CD4-positive, alpha-beta T cell (primary cell): ENCODE measurements around the gene CXCR6. TPM values are rescaled to one million over a fixed set of nuclear protein-coding genes. Genes with fewer than 3 reads are reported as not detected.

Source experiments
- ATAC-seq: fragments of 200-7000 bp; cut with Tn5 transposase; one replicate; pipeline ENCODE4 v1.10.0; 2022; ENCODE audit warnings: mild to moderate bottlenecking; ENCODE audit not compliant: poor library complexity
- CTCF ChIA-PET: fragments of 350-600 bp; sonication (Branson Sonifier 250); formaldehyde crosslinking; loops from one replicate; lab custom pipeline; 2021; ENCODE audit warnings: antibody characterized with exemption, inconsistent platforms; lab: Charles Lee
- POLR2A ChIA-PET: fragments of 350-600 bp; sonication (Branson Sonifier 250); formaldehyde crosslinking; loops from one replicate; lab custom pipeline; 2021; ENCODE audit warnings: antibody characterized with exemption, inconsistent platforms; lab: Charles Lee
- DNase-seq, 14 experiments: peaks; one replicate each; pipeline ENCODE4 v3.0.0-alpha.2; 2013 to 2020; ENCODE audit warnings: mixed read lengths in 2 of 14
- H3K27ac ChIP-seq, 2 donors: one replicate each; pipeline versions ENCODE4 v1.5.1 to v1.7.0; 2013; ENCODE audit warnings: low read length in 2 of 2, low read depth in 1 of 2, mild to moderate bottlenecking in 1 of 2
- H3K27me3 ChIP-seq, 2 experiments: 1 replicate in 1 of 2; 2 replicates in 1 of 2; pipeline versions ENCODE4 v1.6.1 to v1.7.0; 2013; ENCODE audit warnings: low read length in 2 of 2, control low read depth in 1 of 2, mild to moderate bottlenecking in 1 of 2, moderate library complexity in 1 of 2; ENCODE audit not compliant: insufficient read depth in 2 of 2, control insufficient read depth in 1 of 2
- H3K36me3 ChIP-seq: one replicate; pipeline ENCODE4 v1.6.1; 2013; ENCODE audit warnings: low read length, control low read depth; ENCODE audit not compliant: insufficient read depth
- H3K4me1 ChIP-seq: one replicate; pipeline ENCODE4 v1.6.1; 2013; ENCODE audit warnings: low read length, control low read depth; ENCODE audit not compliant: insufficient read depth
- H3K4me3 ChIP-seq: one replicate; pipeline ENCODE4 v1.5.1; 2013; ENCODE audit warnings: mild to moderate bottlenecking, low read length, moderate library complexity
- H3K9me3 ChIP-seq, 2 experiments: 1 replicate in 1 of 2; 2 replicates in 1 of 2; pipeline versions ENCODE4 v1.6.1 to v1.7.0; 2013; ENCODE audit warnings: low read length in 2 of 2, mild to moderate bottlenecking in 2 of 2, control low read depth in 1 of 2, moderate library complexity in 1 of 2; ENCODE audit not compliant: control insufficient read depth in 1 of 2, insufficient read depth in 1 of 2
- H3K27ac Mint-ChIP-seq: one replicate; pipeline ENCODE4 v1.8.0; 2020; ENCODE audit warnings: mixed read lengths
- H3K27me3 Mint-ChIP-seq: one replicate; pipeline ENCODE4 v1.8.0; 2021; ENCODE audit warnings: mixed read lengths
- H3K36me3 Mint-ChIP-seq: one replicate; pipeline ENCODE4 v1.8.0; 2021; ENCODE audit warnings: low read depth, mixed read lengths
- H3K4me1 Mint-ChIP-seq: one replicate; pipeline ENCODE4 v1.8.0; 2021; ENCODE audit warnings: low read depth, mixed read lengths
- H3K4me3 Mint-ChIP-seq: one replicate; pipeline ENCODE4 v1.8.0; 2020; ENCODE audit warnings: mild to moderate bottlenecking, mixed read lengths
- H3K9me3 Mint-ChIP-seq: one replicate; pipeline ENCODE4 v1.8.0; 2020; ENCODE audit warnings: mixed read lengths
- CTCF ChIP-seq: fragments of 200-600 bp; IDR thresholded peaks from one replicate; pipeline ENCODE4 v1.8.0; 2022; ENCODE audit warnings: antibody characterized with exemption, mild to moderate bottlenecking
- intact Hi-C, 2 experiments: fragments of 100-400 bp; cut with DNase I in 1 of 2; cut with micrococcal nuclease in 1 of 2; formaldehyde crosslinking; loops; one replicate each; pipeline versions ENCODE4 v1.15.1 to v1.9.0; 2023 to 2025; cut with DNase I, micrococcal nuclease
- total RNA-seq, 174 experiments: library from RNA in 2 of 174; stranded (reverse) in 2 of 174; gene quantifications; one replicate each; pipeline ENCODE4 v1.2.3 and lab custom pipeline; 2021 to 2026

The CXCR6 gene
- total RNA-seq, 2 experiments from 2014 or later, result 1.7 to 2.0 TPM

- Histone ChIP-seq H3K9me3 (no peaks in the 10 kb centered on the region), H3K36me3 (peaks cover 8% of the 10 kb centered on the region), H3K4me3 (no peak overlapping the region), H3K27ac (no peak overlapping the region), H3K27me3 (no peaks in the 10 kb centered on the region), H3K4me1 (peaks cover 69% of the 10 kb centered on the region)
- intact Hi-C loops, result loop anchor here (5.0 kb wide), 2 partner anchors 41 to 46 kb away; no protein-coding TSS in a partner anchor
- no peaks in the 10 kb centered on the region for H3K27me3 Mint-ChIP-seq
- POLR2A ChIA-PET, result interaction anchor here (0.6 to 4.7 kb wide), 5 partner anchors 17 to 361 kb away, joined by 3 to 42 read pairs (median 14); partner anchors contain the start of gene CXCR6
- TF ChIP-seq CTCF, result no peak
- peak overlapping the region; percentile 92 for H3K27ac Mint-ChIP-seq
- peak in 11 of 14 experiments; percentile 8 to 74 (median 37) for DNase-seq
- CTCF ChIA-PET, result interaction anchor here (0.6 to 1.6 kb wide), 6 partner anchors 13 to 636 kb away, joined by 3 to 5 read pairs (median 4); no protein-coding TSS in a partner anchor
- H3K4me1 Mint-ChIP-seq, result peaks cover 69% of the 10 kb centered on the region
- ATAC-seq, result peak; percentile 42
- peaks cover 14% of the 10 kb centered on the region for H3K36me3 Mint-ChIP-seq
- peak overlapping the region; percentile 83 for H3K4me3 Mint-ChIP-seq
- H3K9me3 Mint-ChIP-seq, result no peaks in the 10 kb centered on the region
Measured at GRCh38 chr3:45993421-45994027, 50.3 kb downstream of the CXCR6 start.

DNA sequence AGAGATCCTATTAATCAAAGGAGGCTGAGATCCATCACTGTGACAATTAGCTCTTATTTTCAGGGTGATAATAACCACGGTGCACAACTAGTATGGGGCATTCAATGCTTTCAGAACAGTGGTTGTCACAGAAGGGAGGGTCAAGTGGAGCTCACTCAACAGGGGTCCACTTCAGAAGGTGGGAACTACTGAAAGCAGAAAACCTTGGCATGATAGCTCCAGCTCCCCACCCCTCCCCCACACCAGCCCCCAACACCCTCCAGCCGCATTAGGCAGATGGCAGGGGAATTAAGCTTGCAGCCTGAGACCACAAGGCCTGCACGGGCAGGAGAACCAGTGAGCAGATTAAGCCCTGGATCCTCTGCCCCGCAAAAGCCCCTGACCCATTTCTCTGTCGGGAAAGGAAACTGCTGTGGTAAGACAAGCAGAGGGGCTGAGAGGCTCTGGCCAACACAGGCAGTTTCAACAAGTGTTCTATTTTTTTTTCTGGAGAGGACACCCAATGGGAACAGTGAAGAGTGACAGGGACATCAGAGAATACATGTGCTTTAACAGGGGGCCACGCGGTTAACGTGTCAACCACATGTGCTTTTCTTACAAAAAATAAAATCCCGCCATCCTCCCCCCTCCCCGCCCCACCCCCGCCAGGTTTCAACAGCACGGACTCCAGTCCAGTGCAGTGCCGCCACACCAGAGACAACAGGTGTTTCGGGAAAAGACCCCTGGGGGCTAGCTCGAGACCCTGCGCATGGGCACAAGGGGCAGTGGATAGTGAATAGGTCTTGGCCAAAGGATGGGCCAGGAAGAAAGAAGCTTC lies 51.4 kb downstream of the CXCR6 start:
- Histone ChIP-seq H3K4me1 (peaks cover 59% of the 10 kb centered on the region), H3K27ac (peak overlapping the region; percentile 75 to 90), H3K27me3 (no peaks in the 10 kb centered on the region), H3K9me3 (no peaks in the 10 kb centered on the region), H3K36me3 (peaks cover 8% of the 10 kb centered on the region), H3K4me3 (peak overlapping the region; percentile 87)
- H3K4me3 Mint-ChIP-seq, result peak overlapping the region; percentile 94
- H3K4me1 Mint-ChIP-seq, result peaks cover 60% of the 10 kb centered on the region
- CTCF ChIA-PET, result interaction anchor here (0.9 to 1.6 kb wide), 4 partner anchors 29 to 635 kb away, joined by 3 to 5 read pairs (median 4); no protein-coding TSS in a partner anchor
- H3K36me3 Mint-ChIP-seq, result peaks cover 14% of the 10 kb centered on the region
- intact Hi-C loops, result loop anchor here (1.0 to 5.0 kb wide), 7 partner anchors 14 to 152 kb away; partner anchors contain the start of gene LZTFL1 (in 1 of the 2)
- no peaks in the 10 kb centered on the region for H3K9me3 Mint-ChIP-seq
- TF ChIP-seq CTCF, result no peak
- POLR2A ChIA-PET, result interaction anchor here (0.6 to 4.7 kb wide), 9 partner anchors 19 to 544 kb away, joined by 3 to 42 read pairs (median 7); partner anchors contain the start of gene CXCR6
- peak overlapping the region; percentile 92 for H3K27ac Mint-ChIP-seq
- no peaks in the 10 kb centered on the region for H3K27me3 Mint-ChIP-seq
- DNase-seq (peak in 13 of 14 experiments; percentile 9 to 82 (median 22)), ATAC-seq (peak; percentile 10)
